ENCODE measurements around the gene CGRRF1. TPM values are rescaled to one million over a fixed set of nuclear protein-coding genes. Genes with fewer than 3 reads are reported as not detected.

The CGRRF1 gene
- total RNA-seq, 1 donor from 2014 or later = 18.3 TPM

- no peak for DNase-seq (ENCODE audit: extremely low spot score, unreplicated experiment)
- Mint-ChIP-seq H3K4me1 (ENCODE audit: unreplicated experiment) (peaks cover 9% of the 10 kb centered on the region), H3K9me3 (ENCODE audit: unreplicated experiment) (no peaks in the 10 kb centered on the region), H3K4me3 (ENCODE audit: unreplicated experiment) (no peak overlapping the region), H3K27ac (ENCODE audit: unreplicated experiment) (no peak overlapping the region), H3K27me3 (ENCODE audit: unreplicated experiment) (peaks cover 4% of the 10 kb centered on the region), H3K36me3 (ENCODE audit: unreplicated experiment) (no peaks in the 10 kb centered on the region)
- no peak for TF ChIP-seq CTCF (IDR thresholded peaks at IDR 0.05)
These were observed 52.6 kb downstream of the CGRRF1 start for GRCh38 chr14:54562334-54562733.

GRCh38 chr14:54564071-54564867, 54.6 kb downstream of the CGRRF1 start:
- peak; percentile 87 for TF ChIP-seq CTCF (IDR thresholded peaks at IDR 0.05)
- Mint-ChIP-seq H3K27me3 (ENCODE audit: unreplicated experiment) (peaks cover 4% of the 10 kb centered on the region), H3K27ac (ENCODE audit: unreplicated experiment) (peak overlapping the region; percentile 94), H3K4me3 (ENCODE audit: unreplicated experiment) (peak overlapping the region; percentile 84), H3K36me3 (ENCODE audit: unreplicated experiment) (no peaks in the 10 kb centered on the region), H3K9me3 (ENCODE audit: unreplicated experiment) (no peaks in the 10 kb centered on the region), H3K4me1 (ENCODE audit: unreplicated experiment) (peaks cover 18% of the 10 kb centered on the region)
- no peak for DNase-seq (ENCODE audit: extremely low spot score, unreplicated experiment)

- no peak for DNase-seq (ENCODE audit: extremely low spot score, unreplicated experiment)
- Mint-ChIP-seq H3K36me3 (ENCODE audit: unreplicated experiment) (no peaks in the 10 kb centered on the region), H3K4me3 (ENCODE audit: unreplicated experiment) (peak overlapping the region; percentile 84), H3K27me3 (ENCODE audit: unreplicated experiment) (peaks cover 3% of the 10 kb centered on the region), H3K27ac (ENCODE audit: unreplicated experiment) (peak overlapping the region; percentile 94), H3K9me3 (ENCODE audit: unreplicated experiment) (no peaks in the 10 kb centered on the region), H3K4me1 (ENCODE audit: unreplicated experiment) (peaks cover 27% of the 10 kb centered on the region)
- peak; percentile 35 for TF ChIP-seq CTCF (IDR thresholded peaks at IDR 0.05)
These were observed 55.4 kb downstream of the CGRRF1 start for GRCh38 chr14:54564868-54565784.

GRCh38 chr14:54565785-54566409, 56.2 kb downstream of the CGRRF1 start:
- peaks cover 35% of the 10 kb centered on the region for H3K4me1 Mint-ChIP-seq (ENCODE audit: unreplicated experiment)
- no peaks in the 10 kb centered on the region for H3K36me3 Mint-ChIP-seq (ENCODE audit: unreplicated experiment)
- TF ChIP-seq CTCF (IDR thresholded peaks at IDR 0.05) = no peak
- no peaks in the 10 kb centered on the region for H3K9me3 Mint-ChIP-seq (ENCODE audit: unreplicated experiment)
- H3K27me3 Mint-ChIP-seq (ENCODE audit: unreplicated experiment) = no peaks in the 10 kb centered on the region
- peak; percentile 96 for DNase-seq (ENCODE audit: extremely low spot score, unreplicated experiment)
- peak overlapping the region; percentile 94 for H3K27ac Mint-ChIP-seq (ENCODE audit: unreplicated experiment)
- H3K4me3 Mint-ChIP-seq (ENCODE audit: unreplicated experiment) = peak overlapping the region; percentile 84
